BE2C (cell line): ENCODE measurements around the gene NPAS1.

Experiments used
- DNase-seq: peaks from one replicate; pipeline ENCODE4 v3.0.0-alpha.2; 2020
- H3K27me3 ChIP-seq: fragments of 250-450 bp; sonication (Bioruptor Pico); 2 replicates; pipeline ENCODE4 v1.5.1; 2020; ENCODE audit warnings: mild to moderate bottlenecking
- H3K36me3 ChIP-seq: fragments of 250-450 bp; sonication (Bioruptor Pico); 2 replicates; pipeline ENCODE4 v1.5.1; 2020; ENCODE audit warnings: mild to moderate bottlenecking
- H3K4me1 ChIP-seq: fragments of 250-450 bp; sonication (Bioruptor Pico); 2 replicates; pipeline ENCODE4 v1.5.1; 2020
- H3K4me3 ChIP-seq: 2 replicates; pipeline ENCODE4 v1.5.1; 2011; ENCODE audit warnings: low read depth, low read length
- H3K9me3 ChIP-seq: fragments of 250-450 bp; sonication (Bioruptor Pico); 2 replicates; pipeline ENCODE4 v1.5.1; 2020
- TF ChIP-seq, protein P1 (sequence below): IDR thresholded peaks from 2 replicates; pipeline ENCODE4 v1.5.1; 2012; ENCODE audit warnings: mild to moderate bottlenecking, low read depth, low read length

The NPAS1 gene

DNA sequence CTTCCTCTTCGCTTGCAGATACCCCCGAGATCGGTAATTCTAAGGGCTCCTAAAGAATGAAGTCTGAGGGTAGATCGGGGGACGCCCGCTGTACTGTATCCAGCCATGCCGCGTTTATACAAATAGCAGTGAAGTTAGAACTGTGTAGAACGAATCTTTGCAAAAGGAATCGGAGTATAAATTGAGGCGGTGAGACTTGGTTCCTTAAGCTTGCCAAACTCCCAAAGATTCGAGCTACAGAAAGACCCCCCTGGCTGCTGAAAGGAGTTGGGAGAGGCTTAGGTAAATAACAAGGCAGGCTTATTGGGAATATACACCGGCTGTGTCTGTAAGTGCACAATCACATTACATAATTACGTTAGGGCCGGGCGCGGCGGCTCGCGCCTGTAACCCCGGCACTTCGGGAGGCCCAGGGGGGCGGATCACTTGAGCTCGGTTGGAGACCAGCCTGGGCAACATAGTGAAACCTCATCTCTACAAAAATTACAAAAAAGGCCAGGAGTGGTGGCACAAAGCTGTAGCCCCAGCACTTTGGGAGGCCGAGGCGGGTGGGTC is 16.5 kb downstream of the NPAS1 start:
- Histone ChIP-seq H3K36me3 (no peaks in the 10 kb centered on the region), H3K9me3 (no peaks in the 10 kb centered on the region), H3K27me3 (peaks cover 12% of the 10 kb centered on the region), H3K4me1 (no peaks in the 10 kb centered on the region), H3K4me3 (peak overlapping the region; percentile 67)
- TF ChIP-seq, protein P1, sequence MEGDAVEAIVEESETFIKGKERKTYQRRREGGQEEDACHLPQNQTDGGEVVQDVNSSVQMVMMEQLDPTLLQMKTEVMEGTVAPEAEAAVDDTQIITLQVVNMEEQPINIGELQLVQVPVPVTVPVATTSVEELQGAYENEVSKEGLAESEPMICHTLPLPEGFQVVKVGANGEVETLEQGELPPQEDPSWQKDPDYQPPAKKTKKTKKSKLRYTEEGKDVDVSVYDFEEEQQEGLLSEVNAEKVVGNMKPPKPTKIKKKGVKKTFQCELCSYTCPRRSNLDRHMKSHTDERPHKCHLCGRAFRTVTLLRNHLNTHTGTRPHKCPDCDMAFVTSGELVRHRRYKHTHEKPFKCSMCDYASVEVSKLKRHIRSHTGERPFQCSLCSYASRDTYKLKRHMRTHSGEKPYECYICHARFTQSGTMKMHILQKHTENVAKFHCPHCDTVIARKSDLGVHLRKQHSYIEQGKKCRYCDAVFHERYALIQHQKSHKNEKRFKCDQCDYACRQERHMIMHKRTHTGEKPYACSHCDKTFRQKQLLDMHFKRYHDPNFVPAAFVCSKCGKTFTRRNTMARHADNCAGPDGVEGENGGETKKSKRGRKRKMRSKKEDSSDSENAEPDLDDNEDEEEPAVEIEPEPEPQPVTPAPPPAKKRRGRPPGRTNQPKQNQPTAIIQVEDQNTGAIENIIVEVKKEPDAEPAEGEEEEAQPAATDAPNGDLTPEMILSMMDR, result no peak; the same call in 1 of the 2 replicates
- peak; percentile 65 for DNase-seq

DNA sequence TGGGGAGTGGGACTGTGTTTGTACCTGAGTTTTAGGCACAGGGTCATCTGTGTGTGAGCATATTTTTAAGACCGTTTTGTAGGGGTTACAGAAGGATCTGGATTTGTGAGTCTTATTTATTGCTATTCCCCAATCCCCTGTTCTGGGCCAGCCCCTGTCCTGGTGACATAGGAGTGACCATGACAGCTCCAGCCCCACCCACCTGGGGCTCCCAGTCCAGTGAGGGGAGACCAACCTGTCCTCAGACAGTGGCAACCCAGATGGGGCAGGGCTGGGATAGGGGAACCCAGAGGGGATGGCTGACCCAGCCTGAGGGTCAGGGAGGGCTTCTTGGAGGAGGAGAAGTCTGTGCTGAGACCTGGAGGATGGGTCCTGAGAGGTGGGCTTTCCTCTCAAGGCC is 18.1 kb downstream of the NPAS1 start:
- DNase-seq, result no peak
- Histone ChIP-seq H3K4me3 (no peak overlapping the region), H3K36me3 (no peaks in the 10 kb centered on the region), H3K4me1 (no peaks in the 10 kb centered on the region), H3K27me3 (peaks cover 3% of the 10 kb centered on the region; the same call in 1 of the 2 replicates), H3K9me3 (no peaks in the 10 kb centered on the region)
- TF ChIP-seq, protein P1, result no peak

DNA sequence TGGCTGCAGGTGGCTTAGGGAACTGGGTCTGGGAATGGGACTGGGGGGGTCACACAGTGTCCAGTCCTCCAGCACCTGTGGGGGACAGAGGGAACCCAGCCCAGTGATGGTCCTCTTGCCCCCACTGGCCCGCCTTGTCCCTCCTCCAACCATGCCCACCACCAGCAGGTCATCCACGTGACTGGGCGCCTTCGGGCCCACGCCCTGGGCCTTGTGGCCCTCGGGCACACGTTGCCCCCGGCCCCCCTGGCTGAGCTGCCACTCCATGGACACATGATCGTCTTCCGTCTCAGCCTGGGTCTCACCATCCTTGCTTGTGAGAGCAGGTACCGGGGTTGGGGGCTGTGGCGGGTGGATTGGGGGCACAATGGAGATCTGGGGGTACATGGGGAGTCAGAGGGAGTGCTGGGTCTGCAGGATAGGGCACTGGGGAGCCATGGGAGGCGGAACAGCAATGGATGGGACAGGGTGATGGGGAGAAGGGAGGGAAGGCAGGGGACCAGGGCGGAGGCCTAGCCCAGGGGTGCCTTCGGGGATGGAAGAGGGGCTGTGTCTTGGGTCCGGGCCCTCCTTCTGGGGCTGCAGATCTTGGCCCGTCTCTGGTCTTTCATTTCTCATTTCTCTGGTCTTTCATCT is 19.7 kb downstream of the NPAS1 start:
- no peak overlapping the region for H3K4me3 ChIP-seq
- H3K9me3 ChIP-seq, result no peaks in the 10 kb centered on the region
- H3K36me3 ChIP-seq, result no peaks in the 10 kb centered on the region
- TF ChIP-seq, protein P1, result no peak
- H3K4me1 ChIP-seq, result no peaks in the 10 kb centered on the region
- DNase-seq, result no peak
- H3K27me3 ChIP-seq, result peaks cover 2% of the 10 kb centered on the region; the same call in 1 of the 2 replicates

DNA sequence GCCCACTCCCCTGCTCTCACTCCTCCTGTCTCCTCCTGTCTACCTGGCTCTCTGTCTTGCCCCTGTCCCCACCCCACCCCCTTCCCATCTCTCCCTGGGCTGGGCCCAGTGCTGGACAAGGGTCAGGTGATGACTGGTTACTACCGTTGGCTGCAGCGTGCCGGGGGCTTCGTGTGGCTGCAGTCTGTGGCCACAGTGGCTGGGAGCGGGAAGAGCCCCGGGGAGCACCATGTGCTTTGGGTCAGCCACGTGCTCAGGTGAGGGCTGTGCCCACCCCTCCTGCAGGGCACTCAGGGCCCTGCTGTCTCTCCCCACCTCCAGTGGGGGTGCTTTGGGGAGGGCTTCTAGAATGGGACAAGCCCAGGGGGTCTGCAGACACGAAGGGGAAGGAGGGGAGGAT is 21.2 kb downstream of the NPAS1 start:
- Histone ChIP-seq H3K9me3 (no peaks in the 10 kb centered on the region), H3K4me3 (no peak overlapping the region), H3K36me3 (no peaks in the 10 kb centered on the region), H3K27me3 (no peaks in the 10 kb centered on the region), H3K4me1 (no peaks in the 10 kb centered on the region)
- TF ChIP-seq, protein P1, result no peak
- DNase-seq, result no peak

DNA sequence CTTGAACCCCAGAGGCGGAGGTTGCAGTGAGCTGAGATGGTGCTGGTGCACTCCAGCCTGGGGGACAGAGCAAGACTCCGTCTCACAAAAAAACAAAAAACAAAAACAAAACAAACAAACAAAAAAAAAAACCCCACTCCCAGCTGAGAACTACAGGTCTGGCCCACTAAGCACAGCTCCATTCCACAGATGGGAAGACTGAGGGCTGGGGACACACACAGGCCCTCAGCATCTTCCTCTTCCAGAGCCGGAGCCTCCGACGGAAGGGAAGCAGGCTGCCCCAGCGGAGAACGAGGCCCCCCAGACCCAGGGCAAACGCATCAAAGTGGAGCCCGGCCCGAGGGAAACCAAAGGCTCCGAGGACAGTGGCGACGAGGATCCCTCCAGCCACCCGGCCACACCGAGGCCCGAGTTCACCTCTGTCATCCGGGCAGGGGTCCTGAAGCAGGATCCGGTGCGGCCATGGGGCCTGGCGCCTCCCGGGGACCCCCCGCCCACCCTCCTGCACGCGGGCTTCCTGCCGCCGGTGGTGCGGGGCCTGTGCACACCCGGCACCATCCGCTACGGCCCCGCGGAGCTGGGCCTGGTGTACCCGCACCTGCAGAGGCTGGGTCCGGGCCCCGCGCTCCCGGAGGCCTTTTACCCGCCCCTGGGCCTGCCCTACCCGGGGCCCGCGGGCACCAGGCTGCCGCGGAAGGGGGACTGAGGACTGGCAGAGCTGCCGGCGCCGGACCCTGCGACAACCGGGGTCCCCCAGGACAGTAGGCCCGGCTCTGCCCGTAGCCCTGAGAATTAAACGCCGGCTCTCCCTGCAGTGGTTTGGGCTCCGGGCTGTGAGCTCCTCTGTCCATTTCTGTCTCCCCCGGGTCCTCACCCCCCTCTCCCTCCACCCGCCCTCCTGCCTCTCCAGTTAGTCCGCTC is 25.6 kb downstream of the NPAS1 start:
- no peaks in the 10 kb centered on the region for H3K9me3 ChIP-seq
- no peaks in the 10 kb centered on the region for H3K4me1 ChIP-seq
- TF ChIP-seq, protein P1, result no peak
- no peaks in the 10 kb centered on the region for H3K27me3 ChIP-seq
- H3K36me3 ChIP-seq, result no peaks in the 10 kb centered on the region; the same call in 1 of the 2 replicates
- no peak overlapping the region for H3K4me3 ChIP-seq
- no peak for DNase-seq
